GM12875 (cell line): ENCODE data around the gene LSM5.

Experiments
- H3K4me3 ChIP-seq: one replicate; pipeline ENCODE4 v1.5.1; 2011; ENCODE audit warnings: low read depth, low read length, control low read depth
- CTCF ChIP-seq: IDR thresholded peaks from 2 replicates; pipeline ENCODE4 v1.5.1; 2011; ENCODE audit warnings: low read depth, mild to moderate bottlenecking, control low read depth, inconsistent platforms, low read length, moderate library complexity, borderline replicate concordance; ENCODE audit not compliant: insufficient read depth

The LSM5 gene

GRCh38 chr7:32519763-32520162 lies 29.6 kb upstream of the LSM5 start:
- no peak overlapping the region for H3K4me3 ChIP-seq
- TF ChIP-seq CTCF: no peak

GRCh38 chr7:32518534-32519140 lies 28.5 kb upstream of the LSM5 start:
- no peak for TF ChIP-seq CTCF
- H3K4me3 ChIP-seq: no peak overlapping the region

GRCh38 chr7:32516551-32517100 lies 26.4 kb upstream of the LSM5 start:
- no peak overlapping the region for H3K4me3 ChIP-seq

GRCh38 chr7:32515890-32516550 lies 25.8 kb upstream of the LSM5 start:
- H3K4me3 ChIP-seq: no peak overlapping the region
- TF ChIP-seq CTCF: no peak

More at GRCh38 chr7:32516551-32517100, 26.4 kb upstream of the LSM5 start:
- no peak for TF ChIP-seq CTCF

GRCh38 chr7:32513210-32513609 lies 23.0 kb upstream of the LSM5 start:
- no peak for TF ChIP-seq CTCF
- H3K4me3 ChIP-seq: no peak overlapping the region

GRCh38 chr7:32511791-32512190 lies 21.6 kb upstream of the LSM5 start:
- TF ChIP-seq CTCF: no peak
- H3K4me3 ChIP-seq: no peak overlapping the region

GRCh38 chr7:32507414-32507813 lies 17.2 kb upstream of the LSM5 start:
- no peak for TF ChIP-seq CTCF
- H3K4me3 ChIP-seq: no peak overlapping the region
